HEK293T (cell line): ENCODE results near the gene SMIM11.
"Not testable (repeated sequence)": the region's sequence is repeated elsewhere in the genome, so short reads cannot be mapped to it uniquely, and the experiment has no call there.

ENCODE experiments used
- CTCF ChIA-PET: fragments of 350-600 bp; formaldehyde crosslinking; extraction: SDS; loops from one replicate; lab custom pipeline; 2021; ENCODE audit warnings: antibody characterized with exemption, inconsistent platforms; lab: Yijun Ruan, JAX
- POLR2A ChIA-PET: fragments of 350-600 bp; formaldehyde crosslinking; extraction: SDS; loops from one replicate; lab custom pipeline; 2020; ENCODE audit warnings: antibody characterized with exemption, inconsistent platforms; lab: Yijun Ruan, JAX
- DNase-seq: peaks from one replicate; pipeline ENCODE4 v3.0.0; 2012; ENCODE audit warnings: mixed read lengths; ENCODE audit errors: extremely low spot score

Gene SMIM11

DNA sequence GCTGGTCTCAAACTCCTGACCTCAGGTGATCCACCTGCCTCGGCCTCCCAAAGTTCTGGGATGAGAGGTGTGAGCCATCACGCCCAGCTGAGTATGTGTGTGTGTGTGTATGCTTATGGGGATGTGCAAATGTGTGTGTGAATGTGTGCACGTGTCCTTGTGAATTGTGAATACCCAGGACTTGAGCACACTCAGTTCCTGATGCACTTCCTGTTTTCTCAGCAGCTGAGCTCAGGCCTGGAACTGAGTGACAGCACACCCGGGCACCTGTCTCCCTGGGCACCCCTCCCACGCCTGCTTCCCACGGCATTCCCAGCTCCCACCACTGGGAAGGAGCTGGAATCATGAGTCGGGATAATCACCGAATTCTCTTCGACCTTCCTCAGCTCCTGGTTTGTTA lies 32.0 kb downstream of the SMIM11 start:
- POLR2A ChIA-PET, CTCF ChIA-PET, DNase-seq: not testable (repeated sequence)

- DNase-seq, POLR2A ChIA-PET, CTCF ChIA-PET: not testable (repeated sequence)
Measured at GRCh38 chr21:34417448-34418077, 42.3 kb downstream of the SMIM11 start.

- DNase-seq, POLR2A ChIA-PET, CTCF ChIA-PET: not testable (repeated sequence)
Measured at GRCh38 chr21:34423805-34424204, 48.5 kb downstream of the SMIM11 start, which contains the start of gene SMIM34. Gene SMIM34, minus strand, starts transcription at chr21:34423951. Its CDS starts 112 bp downstream, at chr21:34423839.

DNA sequence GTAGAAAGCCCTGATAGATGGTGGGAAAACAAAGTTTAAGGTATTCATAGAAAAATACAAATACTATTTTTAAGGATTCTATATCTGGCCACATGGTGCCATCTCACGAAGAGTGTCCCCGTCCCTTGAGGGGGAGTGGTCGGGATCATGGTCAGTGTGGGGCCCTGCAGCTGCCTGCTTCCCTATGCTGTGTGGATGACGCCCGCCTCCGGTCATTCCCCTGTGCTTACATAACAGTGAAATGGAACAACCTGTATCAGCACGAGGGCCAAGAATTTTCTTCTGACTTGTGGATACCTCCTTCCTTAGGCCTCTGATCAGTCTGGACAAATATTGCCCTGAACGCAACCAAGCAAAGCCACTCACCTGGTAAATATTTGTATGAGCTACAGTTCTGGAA lies 52.0 kb downstream of the SMIM11 start:
- DNase-seq, POLR2A ChIA-PET, CTCF ChIA-PET: not testable (repeated sequence)

DNA sequence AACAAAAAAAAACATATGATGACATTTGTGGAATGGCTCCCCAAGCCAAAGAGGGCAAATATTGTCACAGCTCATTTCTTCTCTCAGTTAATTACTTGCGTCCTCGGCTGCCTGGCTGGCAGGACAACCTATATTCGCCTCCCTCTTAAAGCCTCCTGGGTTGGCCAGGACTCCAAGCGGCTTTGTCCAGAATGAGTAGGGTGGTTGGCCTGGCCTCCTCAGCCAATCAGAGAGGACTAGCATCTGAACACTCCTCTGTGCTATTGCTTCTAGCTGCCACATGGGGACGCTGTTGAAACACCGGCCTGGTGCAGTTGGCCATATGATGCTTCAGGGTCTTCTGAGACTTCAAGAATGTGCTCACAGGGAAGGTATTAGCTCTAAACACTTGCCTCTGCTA lies 53.1 kb downstream of the SMIM11 start:
- DNase-seq, POLR2A ChIA-PET, CTCF ChIA-PET: not testable (repeated sequence)

DNA sequence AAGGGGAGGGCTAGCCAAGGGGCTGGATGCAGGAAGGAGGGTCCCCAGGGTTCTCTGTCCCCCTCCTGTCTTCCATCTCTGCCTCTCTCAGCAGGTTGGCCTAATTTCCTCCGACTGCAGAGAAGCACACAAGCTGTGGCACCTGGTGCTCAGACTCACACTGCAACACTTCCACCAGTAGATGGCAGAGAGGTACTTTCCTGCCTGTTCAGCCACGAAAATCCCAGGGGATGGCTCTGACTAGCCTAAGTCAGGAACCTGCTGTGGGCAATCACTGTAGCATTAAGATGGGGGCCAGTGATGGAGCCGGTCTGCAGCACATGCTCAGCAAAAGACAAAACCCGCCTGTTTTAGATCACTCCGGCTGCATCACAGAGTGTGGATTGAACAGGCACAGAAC lies 54.4 kb downstream of the SMIM11 start:
- CTCF ChIA-PET, DNase-seq, POLR2A ChIA-PET: not testable (repeated sequence)
